Body of pancreas (tissue), 4 donors: ENCODE results near the gene KMT5C.

Source experiments
- POLR2A ChIP-seq, 3 donors: fragments of 450-650 bp; IDR thresholded peaks; one replicate each; pipeline ENCODE4 v1.6.1; 2016; ENCODE audit warnings: antibody characterized with exemption in 3 of 3, mild to moderate bottlenecking in 2 of 3
- TF ChIP-seq, protein P1 (sequence below), 7 experiments: fragments of 450-650 bp in 4 of 7; fragments of 200-600 bp in 3 of 7; sonication (generic) in 3 of 7; IDR thresholded peaks; one replicate each; pipeline ENCODE4 v1.5.1; 2016 to 2019; ENCODE audit warnings: antibody characterized with exemption in 7 of 7

GRCh38 chr19:55305983-55306562, 33.6 kb upstream of the KMT5C start:
- TF ChIP-seq, protein P1, sequence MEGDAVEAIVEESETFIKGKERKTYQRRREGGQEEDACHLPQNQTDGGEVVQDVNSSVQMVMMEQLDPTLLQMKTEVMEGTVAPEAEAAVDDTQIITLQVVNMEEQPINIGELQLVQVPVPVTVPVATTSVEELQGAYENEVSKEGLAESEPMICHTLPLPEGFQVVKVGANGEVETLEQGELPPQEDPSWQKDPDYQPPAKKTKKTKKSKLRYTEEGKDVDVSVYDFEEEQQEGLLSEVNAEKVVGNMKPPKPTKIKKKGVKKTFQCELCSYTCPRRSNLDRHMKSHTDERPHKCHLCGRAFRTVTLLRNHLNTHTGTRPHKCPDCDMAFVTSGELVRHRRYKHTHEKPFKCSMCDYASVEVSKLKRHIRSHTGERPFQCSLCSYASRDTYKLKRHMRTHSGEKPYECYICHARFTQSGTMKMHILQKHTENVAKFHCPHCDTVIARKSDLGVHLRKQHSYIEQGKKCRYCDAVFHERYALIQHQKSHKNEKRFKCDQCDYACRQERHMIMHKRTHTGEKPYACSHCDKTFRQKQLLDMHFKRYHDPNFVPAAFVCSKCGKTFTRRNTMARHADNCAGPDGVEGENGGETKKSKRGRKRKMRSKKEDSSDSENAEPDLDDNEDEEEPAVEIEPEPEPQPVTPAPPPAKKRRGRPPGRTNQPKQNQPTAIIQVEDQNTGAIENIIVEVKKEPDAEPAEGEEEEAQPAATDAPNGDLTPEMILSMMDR (IDR thresholded peaks at IDR 0.05), result no peak
- TF ChIP-seq POLR2A (IDR thresholded peaks at IDR 0.05), result no peak
